Endothelial cell of umbilical vein (primary cell): ENCODE measurements around the gene MGME1. TPM values are rescaled to one million over a fixed set of nuclear protein-coding genes. Genes with fewer than 3 reads are reported as not detected.

ENCODE experiments used
- BruUV-seq: library from RNA; stranded (reverse); fragments of 400-500 nt; replicated peaks from 2 replicates; lab custom pipeline; 2021; lab: Mats Ljungman, UMichigan
- CTCF ChIA-PET: fragments of 300-600, 350-600 bp; sonication (Branson Sonifier 250); formaldehyde crosslinking; loops from one replicate; lab custom pipeline; 2021; ENCODE audit warnings: antibody characterized with exemption, inconsistent platforms; lab: Charles Lee
- POLR2A ChIA-PET: fragments of 300-600, 350-600 bp; sonication (Branson Sonifier 250); formaldehyde crosslinking; loops from one replicate; lab custom pipeline; 2021; ENCODE audit warnings: antibody characterized with exemption, inconsistent platforms; lab: Charles Lee
- DNase-seq: peaks from one replicate; pipeline ENCODE4 v3.0.0-alpha.2; 2011; ENCODE audit warnings: low read depth, low spot score
- FAIRE-seq: peaks from 2 replicates; lab custom pipeline; 2011; peaks lifted over from hg19 to GRCh38; lab: Jason Lieb, UNC
- H2AFZ ChIP-seq: 2 replicates; pipeline ENCODE4 v1.6.0; 2012; ENCODE audit warnings: low read depth, low read length, control low read depth, inconsistent platforms
- H3K27ac ChIP-seq: 2 replicates; pipeline ENCODE4 v1.5.1; 2011; ENCODE audit warnings: low read depth, mild to moderate bottlenecking, control low read depth, low read length, moderate library complexity; ENCODE audit not compliant: insufficient read depth
- H3K27me3 ChIP-seq, 2 experiments: 2 replicates each; pipeline versions ENCODE4 v1.6.0 to v1.6.1; 2011; ENCODE audit warnings: low read length in 2 of 2, mixed read lengths in 1 of 2; ENCODE audit not compliant: control insufficient read depth in 2 of 2, insufficient read depth in 2 of 2
- H3K36me3 ChIP-seq, 2 experiments: 2 replicates in 1 of 2; 3 replicates in 1 of 2; pipeline ENCODE4 v1.5.1; 2011; ENCODE audit warnings: low read length in 2 of 2, mild to moderate bottlenecking in 1 of 2, moderate library complexity in 1 of 2; ENCODE audit not compliant: control insufficient read depth in 2 of 2, insufficient read depth in 2 of 2; ENCODE audit errors: extremely low read depth in 1 of 2
- H3K4me1 ChIP-seq: 3 replicates; pipeline ENCODE4 v1.5.1; 2011; ENCODE audit warnings: mild to moderate bottlenecking, low read length; ENCODE audit not compliant: control insufficient read depth, insufficient read depth; ENCODE audit errors: extremely low read depth
- H3K4me2 ChIP-seq: 2 replicates; pipeline ENCODE4 v1.6.1; 2011; ENCODE audit warnings: low read length, control low read depth, mixed read lengths; ENCODE audit not compliant: insufficient read depth
- H3K4me3 ChIP-seq, 3 experiments: fragments of 200-600 bp in 1 of 3; sonication (generic), shearing (Covaris generic) in 1 of 3; replicated peaks in 1 of 3; 2 replicates each; pipeline ENCODE4 v1.5.1; 2011 to 2016; ENCODE audit warnings: control low read depth in 3 of 3, low read length in 3 of 3, mild to moderate bottlenecking in 2 of 3, inconsistent platforms in 1 of 3, low read depth in 1 of 3, moderate library complexity in 1 of 3; ENCODE audit not compliant: insufficient read depth in 1 of 3
- H3K79me2 ChIP-seq: 2 replicates; pipeline ENCODE4 v1.6.0; 2012; ENCODE audit warnings: low read length, inconsistent platforms; ENCODE audit not compliant: control insufficient read depth, insufficient read depth
- H3K9ac ChIP-seq: replicated peaks from 2 replicates; pipeline ENCODE3; 2011; ENCODE audit warnings: low read length, control low read depth; ENCODE audit not compliant: insufficient read depth; ENCODE audit errors: extremely low read depth
- H3K9me1 ChIP-seq: replicated peaks from 3 replicates; pipeline ENCODE4 v1.6.0; 2011; ENCODE audit warnings: mild to moderate bottlenecking, low read length; ENCODE audit not compliant: control insufficient read depth, insufficient read depth; ENCODE audit errors: extremely low read depth
- H3K9me3 ChIP-seq: replicated peaks from 2 replicates; pipeline ENCODE4 v1.5.1; 2012; ENCODE audit warnings: low read length, inconsistent platforms; ENCODE audit not compliant: control insufficient read depth, insufficient read depth
- H4K20me1 ChIP-seq: replicated peaks from 2 replicates; pipeline ENCODE3; 2011; ENCODE audit warnings: mild to moderate bottlenecking, low read length; ENCODE audit not compliant: control insufficient read depth, insufficient read depth; ENCODE audit errors: extremely low read depth
- EZH2 ChIP-seq: IDR thresholded peaks from 2 replicates; pipeline ENCODE4 v1.6.1; 2012; ENCODE audit warnings: borderline replicate concordance, low read depth, mild to moderate bottlenecking, moderate library complexity, low read length, inconsistent platforms; ENCODE audit not compliant: severe bottlenecking
- FOS ChIP-seq: IDR thresholded peaks from 2 replicates; pipeline ENCODE4 v1.6.1; 2011; ENCODE audit warnings: mild to moderate bottlenecking, low read length, moderate library complexity, borderline replicate concordance; ENCODE audit not compliant: insufficient read depth
- GATA2 ChIP-seq: IDR thresholded peaks from 2 replicates; pipeline ENCODE4 v1.7.0; 2011; ENCODE audit warnings: low read depth, mild to moderate bottlenecking, moderate library complexity, mixed read lengths, low read length; ENCODE audit not compliant: insufficient read length, insufficient read depth
- JUN ChIP-seq: IDR thresholded peaks from 2 replicates; pipeline ENCODE4 v1.6.1; 2011; ENCODE audit warnings: borderline replicate concordance, low read depth; ENCODE audit not compliant: insufficient read length, insufficient read depth
- MAX ChIP-seq: IDR thresholded peaks from 2 replicates; pipeline ENCODE4 v1.6.1; 2011; ENCODE audit not compliant: insufficient read depth, insufficient read length
- MYC ChIP-seq: IDR thresholded peaks from one replicate; pipeline ENCODE4 v1.6.1; 2011; ENCODE audit warnings: mild to moderate bottlenecking, low read depth, low read length
- POLR2A ChIP-seq: IDR thresholded peaks from 2 replicates; pipeline ENCODE4 v1.6.1; 2012; ENCODE audit warnings: low read depth, mild to moderate bottlenecking, control low read depth, low read length
- dilution Hi-C: fragments of 300-500 bp; cut with MboI; formaldehyde crosslinking; loops from one replicate; pipeline ENCODE4 v1.15.0; 2019; ENCODE audit warnings: low sequenced_read_pairs; ENCODE audit not compliant: extremely low pct_ligation_motif_present
- intact Hi-C: fragments of 100-400 bp; cut with micrococcal nuclease; formaldehyde crosslinking; loops from one replicate; pipeline ENCODE4 v1.10.0; 2022
- polyA plus RNA-seq, 4 experiments: library from polyadenylated mRNA; depleted of rRNA in 3 of 4; stranded (reverse) in 3 of 4; unstranded in 1 of 4; fragments of >200 nt; gene quantifications; 2 replicates each; pipeline versions ENCODE4 v1.2.1 to v1.2.3, GENCODE V29; 2011 to 2012; ENCODE audit warnings: missing spikeins in 1 of 4
- total RNA-seq: library from RNA; stranded (reverse); gene quantifications from 2 replicates; pipeline ENCODE4 v1.2.3, GENCODE V29; 2021
- TF ChIP-seq, protein P1 (sequence below), 2 donors: IDR thresholded peaks; 1 replicate in 1 of 2; 2 replicates in 1 of 2; pipeline ENCODE4 v1.5.1; 2011; ENCODE audit warnings: low read length in 2 of 2, mild to moderate bottlenecking in 2 of 2, moderate library complexity in 2 of 2, control low read depth in 1 of 2, inconsistent platforms in 1 of 2, low read depth in 1 of 2; ENCODE audit not compliant: insufficient read depth in 1 of 2; ENCODE audit errors: extremely low read depth in 1 of 2

Gene MGME1
- total and polyA plus RNA-seq, 2 donors (not counting 3 experiments of a cell fraction or from before 2014, with no cell fraction given), result 8.9 to 26.2 TPM

DNA sequence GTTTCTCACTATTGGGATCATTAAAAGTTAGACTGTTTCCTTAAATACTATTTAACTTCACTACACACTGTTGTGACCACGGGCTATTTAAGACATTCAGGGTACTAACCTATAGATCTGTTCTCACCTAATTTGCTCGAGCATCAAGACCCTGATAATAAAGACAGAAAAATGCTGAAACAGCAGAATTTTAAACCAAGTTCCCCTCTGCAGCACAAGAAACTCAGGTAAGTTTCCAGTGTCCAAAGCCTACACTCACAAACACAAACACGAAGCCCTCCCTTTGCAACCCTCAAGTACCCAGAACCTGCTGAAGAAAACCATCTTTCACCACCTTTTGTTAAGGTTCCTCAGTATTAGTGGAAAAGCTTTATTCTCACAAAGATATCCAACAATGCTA lies 4.2 kb upstream of the MGME1 start:
- no TSS peak for BruUV-seq
- TF ChIP-seq MYC, result no peak
- no peak for TF ChIP-seq FOS
- no peak for TF ChIP-seq MAX
- TF ChIP-seq, protein P1, sequence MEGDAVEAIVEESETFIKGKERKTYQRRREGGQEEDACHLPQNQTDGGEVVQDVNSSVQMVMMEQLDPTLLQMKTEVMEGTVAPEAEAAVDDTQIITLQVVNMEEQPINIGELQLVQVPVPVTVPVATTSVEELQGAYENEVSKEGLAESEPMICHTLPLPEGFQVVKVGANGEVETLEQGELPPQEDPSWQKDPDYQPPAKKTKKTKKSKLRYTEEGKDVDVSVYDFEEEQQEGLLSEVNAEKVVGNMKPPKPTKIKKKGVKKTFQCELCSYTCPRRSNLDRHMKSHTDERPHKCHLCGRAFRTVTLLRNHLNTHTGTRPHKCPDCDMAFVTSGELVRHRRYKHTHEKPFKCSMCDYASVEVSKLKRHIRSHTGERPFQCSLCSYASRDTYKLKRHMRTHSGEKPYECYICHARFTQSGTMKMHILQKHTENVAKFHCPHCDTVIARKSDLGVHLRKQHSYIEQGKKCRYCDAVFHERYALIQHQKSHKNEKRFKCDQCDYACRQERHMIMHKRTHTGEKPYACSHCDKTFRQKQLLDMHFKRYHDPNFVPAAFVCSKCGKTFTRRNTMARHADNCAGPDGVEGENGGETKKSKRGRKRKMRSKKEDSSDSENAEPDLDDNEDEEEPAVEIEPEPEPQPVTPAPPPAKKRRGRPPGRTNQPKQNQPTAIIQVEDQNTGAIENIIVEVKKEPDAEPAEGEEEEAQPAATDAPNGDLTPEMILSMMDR (IDR thresholded peaks at IDR 0.05; ENCODE audit: extremely low read depth in 1 of 2, insufficient read depth in 1 of 2, low read depth in 1 of 2, low read length in 2 of 2), result no peak
- no peak for TF ChIP-seq JUN
- TF ChIP-seq GATA2, result no peak
- no peak for TF ChIP-seq EZH2
- no peak for TF ChIP-seq POLR2A
- Histone ChIP-seq H3K4me3 (no peak overlapping the region), H3K4me1 (peaks cover 59% of the 10 kb centered on the region), H3K27me3 (no peaks in the 10 kb centered on the region), H3K9me1 (no peaks in the 10 kb centered on the region), H3K36me3 (no peaks in the 10 kb centered on the region), H3K4me2 (peak overlapping the region; percentile 97), H3K27ac (no peak overlapping the region), H3K9ac (no peak overlapping the region), H3K79me2 (peaks cover 89% of the 10 kb centered on the region), H4K20me1 (peaks cover 12% of the 10 kb centered on the region), H2AFZ (no peak overlapping the region), H3K9me3 (no peaks in the 10 kb centered on the region)
- dilution Hi-C loops, result no loop called here
- no peak for FAIRE-seq
- CTCF ChIA-PET, result interaction anchor here (1.9 to 7.7 kb wide), 3 partner anchors 19 to 310 kb away, joined by 5 to 104 read pairs (median 7); no protein-coding TSS in a partner anchor
- POLR2A ChIA-PET, result no interaction called here
- DNase-seq, result no peak
- intact Hi-C loops, result loop anchor here (10.0 kb wide), 1 partner anchor 170 kb away; the partner anchor contains the start of genes KAT14 and PET117
